ENCODE measurements around the gene PPP1R10. TPM values are rescaled to one million over a fixed set of nuclear protein-coding genes. Genes with fewer than 3 reads are reported as not detected.

Gene PPP1R10
- polyA plus RNA-seq, 1 donor (not counting 4 experiments of a cell fraction or from before 2014, with no cell fraction given), result 36.6 TPM

- Histone ChIP-seq H3K9me3 (ENCODE audit: control insufficient read depth, low read depth, low read length) (no peaks in the 10 kb centered on the region), H4K20me1 (ENCODE audit: control insufficient read depth, extremely low read depth, insufficient read depth, low read length) (peaks cover 17% of the 10 kb centered on the region), H3K79me2 (ENCODE audit: control insufficient read depth, insufficient read depth, low read length) (peaks cover 49% of the 10 kb centered on the region), H3K9me1 (ENCODE audit: control insufficient read depth, extremely low read depth, insufficient read depth, low read length) (no peaks in the 10 kb centered on the region), H3K4me2 (ENCODE audit: control insufficient read depth, extremely low read depth, insufficient read depth, low read depth, low read length) (peak overlapping the region; percentile 87), H3K4me3 (ENCODE audit: control insufficient read depth in 2 of 3, extremely low read depth in 1 of 3, insufficient read depth in 2 of 3, low read depth in 1 of 3, low read length in 3 of 3) (peak overlapping the region; percentile 62 to 89 (median 87)), H3K4me1 (ENCODE audit: control insufficient read depth, extremely low read depth, insufficient read depth, low read length) (peaks cover 19% of the 10 kb centered on the region), H3K9ac (ENCODE audit: control insufficient read depth, extremely low read depth, insufficient read depth, low read length) (peak overlapping the region; percentile 98), H3K27me3 (ENCODE audit: control insufficient read depth, extremely low read depth, insufficient read depth, low read length) (no peaks in the 10 kb centered on the region), H3K36me3 (ENCODE audit: control insufficient read depth in 2 of 2, extremely low read depth in 1 of 2, insufficient read depth in 2 of 2, low read length in 2 of 2) (peaks cover 6 to 13% of the 10 kb centered on the region in 2 experiments), H2AFZ (ENCODE audit: control insufficient read depth, low read length) (peak overlapping the region; percentile 98), H3K27ac (ENCODE audit: control insufficient read depth, insufficient read depth, low read length) (peak overlapping the region; percentile 97)
- FAIRE-seq, result no peak
- DNase-seq (ENCODE audit: low read depth, low spot score), result no peak
- no peak for TF ChIP-seq CTCF (optimal IDR thresholded peaks at IDR 0.05 in 1 of 3, IDR thresholded peaks at IDR 0.05 in 1 of 3, conservative IDR thresholded peaks at IDR 0.05 in 1 of 3; ENCODE audit: extremely low read depth in 1 of 3, insufficient read depth in 2 of 3, low read length in 3 of 3)
- TF ChIP-seq EZH2 (IDR thresholded peaks at IDR 0.05; ENCODE audit: low read length), result no peak
- dilution Hi-C loops (cut with MboI; ENCODE audit: extremely low pct_ligation_motif_present, low sequenced_read_pairs), result no loop called here
These were observed 45.3 kb downstream of the PPP1R10 start for GRCh38 chr6:30571762-30572082.

- no peak for FAIRE-seq
- Histone ChIP-seq H3K79me2 (ENCODE audit: control insufficient read depth, insufficient read depth, low read length) (peaks cover 46% of the 10 kb centered on the region), H3K4me1 (ENCODE audit: control insufficient read depth, extremely low read depth, insufficient read depth, low read length) (peaks cover 19% of the 10 kb centered on the region)
These were observed 45.8 kb downstream of the PPP1R10 start, which contains the start of gene ABCF1 for GRCh38 chr6:30571075-30571761. Gene ABCF1, plus strand, starts transcription at chr6:30571442. Its CDS starts 46 bp downstream, at chr6:30571488.

More at GRCh38 chr6:30571075-30571761, 45.8 kb downstream of the PPP1R10 start, which contains the start of gene ABCF1:
- Histone ChIP-seq H3K9ac (ENCODE audit: control insufficient read depth, extremely low read depth, insufficient read depth, low read length) (peak within 1 kb of the TSS; percentile 98), H3K4me3 (ENCODE audit: control insufficient read depth in 2 of 3, extremely low read depth in 1 of 3, insufficient read depth in 2 of 3, low read depth in 1 of 3, low read length in 3 of 3) (peak within 1 kb of the TSS; percentile 62 to 89 (median 87)), H3K36me3 (ENCODE audit: control insufficient read depth in 2 of 2, extremely low read depth in 1 of 2, insufficient read depth in 2 of 2, low read length in 2 of 2) (peaks cover 3 to 10% of the 10 kb centered on the region in 2 experiments), H3K27ac (ENCODE audit: control insufficient read depth, insufficient read depth, low read length) (peak within 1 kb of the TSS; percentile 97), H4K20me1 (ENCODE audit: control insufficient read depth, extremely low read depth, insufficient read depth, low read length) (peaks cover 14% of the 10 kb centered on the region), H3K27me3 (ENCODE audit: control insufficient read depth, extremely low read depth, insufficient read depth, low read length) (no peaks in the 10 kb centered on the region), H3K4me2 (ENCODE audit: control insufficient read depth, extremely low read depth, insufficient read depth, low read depth, low read length) (peak within 1 kb of the TSS; percentile 87), H3K9me3 (ENCODE audit: control insufficient read depth, low read depth, low read length) (no peaks in the 10 kb centered on the region), H3K9me1 (ENCODE audit: control insufficient read depth, extremely low read depth, insufficient read depth, low read length) (no peaks in the 10 kb centered on the region), H2AFZ (ENCODE audit: control insufficient read depth, low read length) (peak within 1 kb of the TSS; percentile 99)
- dilution Hi-C loops (cut with MboI; ENCODE audit: extremely low pct_ligation_motif_present, low sequenced_read_pairs), result no loop called here
- TF ChIP-seq CTCF (optimal IDR thresholded peaks at IDR 0.05 in 1 of 3, IDR thresholded peaks at IDR 0.05 in 1 of 3, conservative IDR thresholded peaks at IDR 0.05 in 1 of 3; ENCODE audit: extremely low read depth in 1 of 3, insufficient read depth in 2 of 3, low read length in 3 of 3) (no peak), EZH2 (IDR thresholded peaks at IDR 0.05; ENCODE audit: low read length) (no peak)
- peak; percentile 78 for DNase-seq (ENCODE audit: low read depth, low spot score)

Data from keratinocyte (primary cell).